ENCODE data around the gene MPL.

Gene MPL

DNA sequence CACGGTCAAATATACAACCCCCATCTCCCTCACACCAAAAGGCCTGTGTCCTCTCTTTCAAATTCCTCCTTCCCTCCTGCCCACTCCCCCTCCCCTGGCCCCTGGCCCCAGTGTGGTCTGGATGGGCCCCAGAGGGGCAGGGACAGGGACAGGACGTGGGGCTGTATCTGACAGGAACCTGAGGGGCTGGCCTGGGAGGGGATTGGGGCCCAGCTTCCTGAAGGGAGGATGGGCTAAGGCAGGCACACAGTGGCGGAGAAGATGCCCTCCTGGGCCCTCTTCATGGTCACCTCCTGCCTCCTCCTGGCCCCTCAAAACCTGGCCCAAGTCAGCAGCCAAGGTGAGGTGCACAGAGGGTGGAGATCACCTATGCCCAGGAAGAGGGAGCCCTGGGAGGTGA is at the start of gene MPL:
Gene MPL (plus strand): TSS at position 231 of the 400 bp plus-strand sequence. CDS start 31 bp downstream, at position 262.
- DNase-seq = no peak

- peak in 2 of 58 donors; percentile 31 to 38 for DNase-seq
Observed at GRCh38 chr1:43288058-43288784, 49.4 kb upstream of the MPL start.

- no peak for DNase-seq
Observed at GRCh38 chr1:43288785-43289706, 48.6 kb upstream of the MPL start.

- no peak for DNase-seq
Observed at GRCh38 chr1:43292216-43292615, 45.4 kb upstream of the MPL start.

- no peak for DNase-seq
Observed at GRCh38 chr1:43292679-43293078, 44.9 kb upstream of the MPL start.

DNA sequence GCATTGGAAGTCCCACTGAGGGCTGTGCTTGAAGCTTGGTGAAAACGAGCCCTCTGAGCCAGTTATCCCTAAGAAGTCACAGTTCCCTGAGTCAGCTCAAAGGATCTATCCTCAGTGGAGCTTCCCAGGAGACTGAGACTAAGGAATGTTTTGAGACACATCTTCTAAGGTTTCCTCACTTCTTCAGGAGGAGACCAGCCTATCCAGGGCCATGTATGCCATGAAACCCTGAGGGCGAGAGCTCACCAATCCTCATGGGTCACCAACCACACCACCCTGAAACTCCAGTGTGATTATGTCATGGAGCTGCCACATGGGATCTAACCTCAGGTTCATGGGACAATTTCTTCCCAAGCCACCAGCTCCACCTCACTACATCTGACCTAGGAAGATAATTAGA is 44.4 kb upstream of the MPL start:
- no peak for DNase-seq

GRCh38 chr1:43293896-43294760 is 43.5 kb upstream of the MPL start:
- peak in 39 of 58 donors; percentile 9 to 87 (median 49) for DNase-seq

DNA sequence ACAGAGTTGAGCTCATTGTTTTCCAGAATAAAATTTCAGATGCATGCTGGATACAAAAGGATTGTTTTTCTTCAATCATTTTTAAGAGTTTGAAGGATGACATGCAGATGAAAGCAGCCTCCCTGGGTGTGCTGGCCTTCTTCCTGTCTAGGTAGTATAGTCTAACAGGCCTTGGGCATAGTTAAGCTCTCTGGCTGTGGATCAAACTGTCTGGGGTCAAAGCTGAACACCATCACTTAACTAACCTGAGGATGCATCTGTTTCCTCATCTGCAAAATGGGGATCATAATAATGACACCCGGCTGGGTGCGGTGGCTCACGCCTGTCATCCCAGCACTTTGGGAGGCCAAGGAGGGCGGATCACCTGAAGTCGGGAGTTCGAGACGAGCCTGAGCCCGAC is 42.9 kb upstream of the MPL start:
- peak in 1 of 58 donors; percentile 51 for DNase-seq

GRCh38 chr1:43296207-43296606 is 41.4 kb upstream of the MPL start:
- no peak for DNase-seq

DNA sequence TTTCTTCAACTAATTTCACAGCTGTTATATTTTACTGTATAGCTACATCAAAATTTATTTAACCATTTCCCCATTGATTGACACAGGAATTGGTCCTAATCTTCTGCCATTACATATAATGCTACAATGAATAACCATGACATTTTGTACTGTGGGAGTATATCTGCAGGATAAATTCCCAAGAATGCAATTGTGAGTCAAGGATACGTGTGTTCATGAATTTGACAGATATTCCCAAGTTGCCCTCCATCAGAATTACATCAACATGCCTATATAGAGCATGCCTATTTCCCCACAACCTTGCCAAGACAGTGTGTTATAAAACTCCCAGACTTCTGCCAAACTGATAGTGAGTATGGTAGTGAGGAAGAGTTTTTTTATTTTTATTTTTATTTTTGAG is 39.6 kb upstream of the MPL start:
- DNase-seq = no peak

GRCh38 chr1:43299101-43299500 is 38.5 kb upstream of the MPL start:
- DNase-seq = no peak

DNA sequence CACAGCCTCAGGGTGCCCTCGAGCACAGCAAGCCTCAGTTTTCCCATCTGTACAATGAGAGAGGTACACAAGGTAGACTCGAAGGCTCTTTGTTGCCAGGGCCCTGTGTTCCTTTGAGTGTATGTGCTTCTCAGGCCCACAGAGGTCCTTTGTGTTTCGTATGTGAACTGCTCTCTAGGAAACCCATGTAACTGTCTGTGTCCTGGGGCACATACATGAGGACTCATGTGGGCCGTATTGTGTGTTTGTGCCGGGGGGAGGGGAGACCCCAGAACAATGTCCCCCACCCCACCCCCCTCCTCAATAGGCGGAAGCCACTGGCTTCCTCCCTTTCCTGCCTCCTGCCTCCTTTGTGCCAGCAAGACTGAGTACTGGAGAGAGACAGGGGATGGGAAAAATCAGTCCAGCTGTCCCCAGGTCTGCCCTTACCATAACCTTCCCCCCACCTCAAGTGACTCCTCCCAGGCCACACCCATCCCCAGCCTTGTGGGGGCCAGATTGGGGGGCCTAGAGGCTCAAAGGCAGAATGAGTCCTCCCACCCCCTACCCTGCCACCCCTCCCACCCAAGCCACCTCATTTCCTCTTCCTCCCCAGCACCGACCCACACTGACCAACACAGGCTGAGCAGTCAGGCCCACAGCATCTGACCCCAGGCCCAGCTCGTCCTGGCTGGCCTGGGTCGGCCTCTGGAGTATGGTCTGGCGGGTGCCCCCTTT is 37.1 kb upstream of the MPL start, which contains the start of gene TIE1:
Gene TIE1 (plus strand): TSS at position 605 of the 717 bp plus-strand sequence. CDS start 90 bp downstream, at position 695.
- no peak for DNase-seq

DNA sequence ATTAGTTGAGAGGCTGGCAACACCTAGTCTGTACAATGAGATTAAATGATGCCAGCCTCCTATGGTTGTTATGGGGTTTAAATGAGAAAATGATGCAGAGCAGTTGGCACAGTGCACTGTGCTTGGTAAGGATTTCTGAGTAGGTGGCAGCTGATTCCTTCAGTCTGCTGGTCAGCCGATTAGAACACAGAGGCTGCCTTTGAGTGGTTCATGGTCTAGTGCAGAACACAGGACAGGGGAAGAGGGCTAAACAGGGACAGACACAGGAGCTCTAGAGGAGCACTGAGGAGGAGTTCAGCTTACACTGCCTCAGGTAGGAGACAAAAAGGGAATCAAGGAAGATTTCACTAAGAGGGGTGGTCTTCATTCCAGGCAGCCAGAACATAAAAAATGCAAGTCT is 35.4 kb upstream of the MPL start:
- peak in 3 of 58 donors; percentile 25 to 28 (median 27) for DNase-seq

GRCh38 chr1:43302721-43303470 is 34.7 kb upstream of the MPL start:
- DNase-seq = no peak

DNA sequence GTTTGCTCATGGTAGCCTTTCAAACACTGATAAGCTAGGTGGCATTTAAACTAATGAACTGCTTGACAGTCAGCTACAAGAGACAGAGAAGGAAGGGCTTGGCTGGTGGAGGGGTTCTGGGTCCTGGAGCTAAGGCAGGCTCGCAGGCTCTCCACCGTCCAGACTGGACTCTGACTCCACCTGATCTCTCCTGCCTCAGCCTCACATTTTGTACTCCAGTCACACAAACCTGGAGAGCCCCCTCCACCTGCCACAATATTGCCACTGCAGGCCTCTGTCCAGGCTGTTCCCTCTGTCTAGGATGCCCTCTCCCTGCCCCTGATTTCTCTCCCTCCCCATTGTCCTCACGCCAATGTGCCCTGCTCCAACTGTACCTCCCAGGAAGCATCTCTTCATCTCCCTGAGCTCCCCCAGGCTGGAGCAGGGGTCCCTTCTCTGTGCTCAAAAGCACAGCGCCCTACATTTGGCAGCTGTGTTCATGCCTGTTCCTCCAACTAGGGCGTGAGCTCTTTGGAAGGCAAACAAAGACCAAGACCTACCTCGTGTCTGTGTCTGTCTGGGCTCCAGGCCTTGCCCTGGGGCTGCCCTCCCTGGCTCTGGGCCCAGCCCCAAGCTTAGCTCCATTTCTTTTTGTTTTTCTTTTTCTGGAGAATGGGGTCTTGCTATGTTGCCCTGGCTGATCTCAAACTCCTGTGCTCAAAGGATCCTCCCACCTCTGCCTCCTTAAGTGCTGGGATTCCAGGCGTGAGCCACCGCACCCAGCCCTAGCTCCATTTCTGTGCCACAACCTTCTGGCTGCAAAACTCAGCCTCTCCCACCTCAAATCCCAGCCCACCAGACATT is 33.9 kb upstream of the MPL start:
- no peak for DNase-seq

- DNase-seq = no peak
Observed at GRCh38 chr1:43304314-43304681, 33.3 kb upstream of the MPL start.

DNA sequence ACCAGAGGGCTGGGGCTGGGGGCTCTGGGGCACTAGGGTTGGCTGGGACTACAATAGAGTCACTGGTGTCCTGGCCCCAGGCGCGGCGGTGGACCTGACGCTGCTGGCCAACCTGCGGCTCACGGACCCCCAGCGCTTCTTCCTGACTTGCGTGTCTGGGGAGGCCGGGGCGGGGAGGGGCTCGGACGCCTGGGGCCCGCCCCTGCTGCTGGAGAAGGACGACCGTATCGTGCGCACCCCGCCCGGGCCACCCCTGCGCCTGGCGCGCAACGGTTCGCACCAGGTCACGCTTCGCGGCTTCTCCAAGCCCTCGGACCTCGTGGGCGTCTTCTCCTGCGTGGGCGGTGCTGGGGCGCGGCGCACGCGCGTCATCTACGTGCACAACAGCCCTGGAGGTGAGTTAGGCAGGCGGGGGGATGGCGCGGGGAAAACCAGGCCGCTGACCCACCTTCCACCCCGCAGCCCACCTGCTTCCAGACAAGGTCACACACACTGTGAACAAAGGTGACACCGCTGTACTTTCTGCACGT is 32.8 kb upstream of the MPL start:
- DNase-seq = no peak

DNA sequence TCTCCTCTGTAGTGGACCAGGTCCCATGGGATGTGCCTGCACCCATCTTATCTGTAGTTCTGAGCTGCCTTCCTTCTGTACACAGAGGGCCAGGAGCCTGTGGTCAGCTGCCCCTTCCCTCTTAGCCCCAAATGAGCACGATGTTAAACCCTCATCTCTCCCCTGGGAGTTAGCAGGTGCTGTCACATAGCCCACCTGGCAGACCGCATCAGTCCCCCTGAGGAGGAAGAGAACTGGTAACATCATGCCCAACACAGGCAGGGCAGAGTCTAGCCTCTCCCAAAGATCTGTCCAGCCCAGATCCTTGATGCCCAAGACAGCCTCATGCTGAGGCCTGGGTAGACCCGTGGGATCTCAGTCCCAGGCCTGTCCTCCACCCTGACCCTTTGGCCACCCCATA is 32.2 kb upstream of the MPL start:
- DNase-seq = no peak
